Measurements from ENCODE around the gene NBEA. TPM values are rescaled to one million over a fixed set of nuclear protein-coding genes. Genes with fewer than 3 reads are reported as not detected.
A peak's percentile ranks its signal among the peaks of the same experiment; 100 is the strongest.
"Not testable (repeated sequence)": the region's sequence is repeated elsewhere in the genome, so short reads cannot be mapped to it uniquely, and the experiment has no call there.

The NBEA gene
- total RNA-seq, 1 experiment from 2014 or later: 0.16 TPM

GRCh38 chr13:34942732-34943435 lies 814 bp downstream of the NBEA start:
- H3K27me3 ChIP-seq: peaks cover 51% of the 10 kb centered on the region
- no peaks in the 10 kb centered on the region for H3K9me3 ChIP-seq
- peak; percentile 2 for DNase-seq
- H3K4me3 ChIP-seq: no peak overlapping the region; the same call in 1 of the 2 replicates
- no peaks in the 10 kb centered on the region for H3K36me3 ChIP-seq

- no peaks in the 10 kb centered on the region for H3K36me3 ChIP-seq
- no peak overlapping the region for H3K4me3 ChIP-seq
- no peaks in the 10 kb centered on the region for H3K9me3 ChIP-seq
- peaks cover 48% of the 10 kb centered on the region for H3K27me3 ChIP-seq
- no peak for DNase-seq
Observed at GRCh38 chr13:34943436-34944273, 1.6 kb downstream of the NBEA start.

- peaks cover 48% of the 10 kb centered on the region for H3K27me3 ChIP-seq
- no peaks in the 10 kb centered on the region for H3K36me3 ChIP-seq
- DNase-seq: no peak
- no peaks in the 10 kb centered on the region for H3K9me3 ChIP-seq
- H3K4me3 ChIP-seq: no peak overlapping the region
Observed at GRCh38 chr13:34944274-34944634, 2.2 kb downstream of the NBEA start.

- Histone ChIP-seq H3K9me3 (no peaks in the 10 kb centered on the region), H3K4me3 (no peak overlapping the region), H3K36me3 (no peaks in the 10 kb centered on the region), H3K27me3 (peaks cover 47% of the 10 kb centered on the region)
- DNase-seq: no peak
Observed at GRCh38 chr13:34944751-34945150, 2.7 kb downstream of the NBEA start.

GRCh38 chr13:34951528-34951927 lies 9.5 kb downstream of the NBEA start:
- H3K27me3 ChIP-seq: no peaks in the 10 kb centered on the region

GRCh38 chr13:34959489-34959888 lies 17.4 kb downstream of the NBEA start:
- DNase-seq: no peak
- Histone ChIP-seq H3K9me3 (no peaks in the 10 kb centered on the region), H3K27me3 (no peaks in the 10 kb centered on the region), H3K36me3 (no peaks in the 10 kb centered on the region), H3K4me3 (no peak overlapping the region)

More at GRCh38 chr13:34951528-34951927, 9.5 kb downstream of the NBEA start:
- Histone ChIP-seq H3K9me3 (no peaks in the 10 kb centered on the region), H3K4me3 (no peak overlapping the region), H3K36me3 (no peaks in the 10 kb centered on the region)
- no peak for DNase-seq

GRCh38 chr13:34964558-34964957 lies 22.5 kb downstream of the NBEA start:
- H3K4me3 ChIP-seq: no peak overlapping the region

GRCh38 chr13:34967851-34968562 lies 25.9 kb downstream of the NBEA start:
- Histone ChIP-seq H3K36me3 (no peaks in the 10 kb centered on the region), H3K27me3 (no peaks in the 10 kb centered on the region), H3K4me3 (no peak overlapping the region), H3K9me3 (no peaks in the 10 kb centered on the region)
- DNase-seq: no peak

More at GRCh38 chr13:34964558-34964957, 22.5 kb downstream of the NBEA start:
- no peaks in the 10 kb centered on the region for H3K9me3 ChIP-seq
- DNase-seq: no peak
- H3K27me3 ChIP-seq: no peaks in the 10 kb centered on the region
- no peaks in the 10 kb centered on the region for H3K36me3 ChIP-seq

- not testable (repeated sequence) for DNase-seq, H3K27me3 ChIP-seq, H3K4me3 ChIP-seq, H3K9me3 ChIP-seq, H3K36me3 ChIP-seq
Observed at GRCh38 chr13:34969539-34969938, 27.5 kb downstream of the NBEA start.

GRCh38 chr13:34970961-34971360 lies 28.9 kb downstream of the NBEA start:
- H3K36me3 ChIP-seq: no peaks in the 10 kb centered on the region
- H3K4me3 ChIP-seq: no peak overlapping the region
- H3K27me3 ChIP-seq: no peaks in the 10 kb centered on the region
- no peaks in the 10 kb centered on the region for H3K9me3 ChIP-seq
- DNase-seq: no peak

GRCh38 chr13:34971473-34971872 lies 29.4 kb downstream of the NBEA start:
- no peaks in the 10 kb centered on the region for H3K36me3 ChIP-seq
- no peak overlapping the region for H3K4me3 ChIP-seq
- no peak for DNase-seq
- H3K27me3 ChIP-seq: no peaks in the 10 kb centered on the region
- no peaks in the 10 kb centered on the region for H3K9me3 ChIP-seq

- not testable (repeated sequence) for H3K36me3 ChIP-seq, H3K4me3 ChIP-seq, H3K9me3 ChIP-seq, DNase-seq, H3K27me3 ChIP-seq
Observed at GRCh38 chr13:34985199-34985598, 43.1 kb downstream of the NBEA start.

- DNase-seq: no peak
- Histone ChIP-seq H3K4me3 (no peak overlapping the region), H3K27me3 (no peaks in the 10 kb centered on the region), H3K9me3 (no peaks in the 10 kb centered on the region; the same call in 1 of the 2 replicates), H3K36me3 (no peaks in the 10 kb centered on the region)
Observed at GRCh38 chr13:34988330-34988791, 46.3 kb downstream of the NBEA start.

GRCh38 chr13:34990399-34991214 lies 48.5 kb downstream of the NBEA start:
- Histone ChIP-seq H3K36me3 (no peaks in the 10 kb centered on the region), H3K9me3 (no peaks in the 10 kb centered on the region; the same call in 1 of the 2 replicates)

GRCh38 chr13:34993470-34993869 lies 51.4 kb downstream of the NBEA start:
- no peaks in the 10 kb centered on the region; the same call in 1 of the 2 replicates for H3K9me3 ChIP-seq
- no peaks in the 10 kb centered on the region for H3K36me3 ChIP-seq
- no peak overlapping the region for H3K4me3 ChIP-seq
- DNase-seq: no peak
- H3K27me3 ChIP-seq: no peaks in the 10 kb centered on the region

More at GRCh38 chr13:34990399-34991214, 48.5 kb downstream of the NBEA start:
- no peak for DNase-seq
- no peaks in the 10 kb centered on the region for H3K27me3 ChIP-seq
- H3K4me3 ChIP-seq: no peak overlapping the region

- H3K27me3 ChIP-seq, H3K36me3 ChIP-seq, H3K9me3 ChIP-seq, H3K4me3 ChIP-seq, DNase-seq: not testable (repeated sequence)
Observed at GRCh38 chr13:35003734-35004133, 61.7 kb downstream of the NBEA start.
